GM21576 (cell line): ENCODE measurements around the gene NCOR2.
A peak's percentile ranks its signal among the peaks of the same experiment; 100 is the strongest.

Source experiments
- ATAC-seq: cut with Tn5 transposase; IDR thresholded peaks from one replicate; pipeline ENCODE4 v1.9.1; 2021; ENCODE audit warnings: mild to moderate bottlenecking, moderate library complexity; ENCODE audit not compliant: unreplicated experiment

The NCOR2 gene

GRCh38 chr12:124577986-124578385 lies 10.6 kb upstream of the NCOR2 start:
- no peak for ATAC-seq

GRCh38 chr12:124577374-124577773 lies 10.0 kb upstream of the NCOR2 start:
- no peak for ATAC-seq

- no peak for ATAC-seq
These were observed 8.7 kb upstream of the NCOR2 start for GRCh38 chr12:124576061-124576650.

- no peak for ATAC-seq
These were observed 6.7 kb upstream of the NCOR2 start for GRCh38 chr12:124573839-124574786.

GRCh38 chr12:124571556-124571955 lies 4.1 kb upstream of the NCOR2 start:
- no peak for ATAC-seq

- ATAC-seq, result no peak
These were observed 3.4 kb upstream of the NCOR2 start for GRCh38 chr12:124570810-124571209.

GRCh38 chr12:124569375-124570148 lies 2.1 kb upstream of the NCOR2 start:
- no peak for ATAC-seq

- peak; percentile 22 for ATAC-seq
These were observed 1.3 kb upstream of the NCOR2 start for GRCh38 chr12:124568431-124569374.

- peak; percentile 44 for ATAC-seq
These were observed 411 bp upstream of the NCOR2 start for GRCh38 chr12:124567673-124568373.

- ATAC-seq, result peak; percentile 36
These were observed 1.0 kb downstream of the NCOR2 start for GRCh38 chr12:124566161-124566996.

GRCh38 chr12:124565656-124566160 lies 1.7 kb downstream of the NCOR2 start:
- ATAC-seq, result no peak

GRCh38 chr12:124564971-124565491 lies 2.4 kb downstream of the NCOR2 start:
- ATAC-seq, result no peak

- no peak for ATAC-seq
These were observed 3.0 kb downstream of the NCOR2 start for GRCh38 chr12:124564232-124564958.

GRCh38 chr12:124563809-124564208 lies 3.6 kb downstream of the NCOR2 start:
- ATAC-seq, result no peak

GRCh38 chr12:124563401-124563800 lies 4.0 kb downstream of the NCOR2 start:
- no peak for ATAC-seq

GRCh38 chr12:124562796-124563181 lies 4.6 kb downstream of the NCOR2 start:
- ATAC-seq, result no peak

- no peak for ATAC-seq
These were observed 5.2 kb downstream of the NCOR2 start for GRCh38 chr12:124562018-124562795.
